Measurements from ENCODE around the gene ARG2.

The ARG2 gene

GRCh38 chr14:67650694-67651093 is 31.0 kb downstream of the ARG2 start:
- in situ Hi-C loops (cut with HindIII; ENCODE audit: low pct_unique_long_range_greater_than_20kb, low sequenced_read_pairs) = no loop called here
- DNase-seq (ENCODE audit: low read depth in 1 of 2, low spot score in 1 of 2) = no peak
- no peak for TF ChIP-seq JUND (IDR thresholded peaks at IDR 0.05; ENCODE audit: low read depth)

- in situ Hi-C loops (cut with HindIII; ENCODE audit: low pct_unique_long_range_greater_than_20kb, low sequenced_read_pairs) = no loop called here
- DNase-seq (ENCODE audit: low read depth in 1 of 2, low spot score in 1 of 2) = no peak
- TF ChIP-seq JUND (IDR thresholded peaks at IDR 0.05; ENCODE audit: low read depth) = no peak
These were observed 32.5 kb downstream of the ARG2 start for GRCh38 chr14:67652189-67652588.

GRCh38 chr14:67653651-67654280 is 34.0 kb downstream of the ARG2 start:
- no peak for TF ChIP-seq JUND (IDR thresholded peaks at IDR 0.05; ENCODE audit: low read depth)
- no peak for DNase-seq (ENCODE audit: low read depth in 1 of 2, low spot score in 1 of 2)
- in situ Hi-C loops (cut with HindIII; ENCODE audit: low pct_unique_long_range_greater_than_20kb, low sequenced_read_pairs) = no loop called here

- no peak for TF ChIP-seq JUND (IDR thresholded peaks at IDR 0.05; ENCODE audit: low read depth)
- in situ Hi-C loops (cut with HindIII; ENCODE audit: low pct_unique_long_range_greater_than_20kb, low sequenced_read_pairs) = no loop called here
- DNase-seq (ENCODE audit: low read depth in 1 of 2, low spot score in 1 of 2) = no peak
These were observed 43.9 kb downstream of the ARG2 start for GRCh38 chr14:67663633-67664032.

- no peak for TF ChIP-seq JUND (IDR thresholded peaks at IDR 0.05; ENCODE audit: low read depth)
- in situ Hi-C loops (cut with HindIII; ENCODE audit: low pct_unique_long_range_greater_than_20kb, low sequenced_read_pairs) = no loop called here
- no peak for DNase-seq (ENCODE audit: low read depth in 1 of 2, low spot score in 1 of 2)
These were observed 46.1 kb downstream of the ARG2 start for GRCh38 chr14:67665868-67666267.

GRCh38 chr14:67666750-67667449 is 47.2 kb downstream of the ARG2 start:
- TF ChIP-seq JUND (IDR thresholded peaks at IDR 0.05; ENCODE audit: low read depth) = no peak
- peak; percentile 31 to 75 for DNase-seq (ENCODE audit: low read depth in 1 of 2, low spot score in 1 of 2)
- in situ Hi-C loops (cut with HindIII; ENCODE audit: low pct_unique_long_range_greater_than_20kb, low sequenced_read_pairs) = no loop called here

- DNase-seq (ENCODE audit: low read depth in 1 of 2, low spot score in 1 of 2) = no peak
- in situ Hi-C loops (cut with HindIII; ENCODE audit: low pct_unique_long_range_greater_than_20kb, low sequenced_read_pairs) = no loop called here
- no peak for TF ChIP-seq JUND (IDR thresholded peaks at IDR 0.05; ENCODE audit: low read depth)
These were observed 48.8 kb downstream of the ARG2 start for GRCh38 chr14:67668559-67668958.

GRCh38 chr14:67673451-67673850 is 53.7 kb downstream of the ARG2 start:
- DNase-seq (ENCODE audit: low read depth in 1 of 2, low spot score in 1 of 2) = no peak
- in situ Hi-C loops (cut with HindIII; ENCODE audit: low pct_unique_long_range_greater_than_20kb, low sequenced_read_pairs) = no loop called here
- no peak for TF ChIP-seq JUND (IDR thresholded peaks at IDR 0.05; ENCODE audit: low read depth)

- peak; percentile 83 to 86 for DNase-seq (ENCODE audit: low read depth in 1 of 2, low spot score in 1 of 2)
- no peak for TF ChIP-seq JUND (IDR thresholded peaks at IDR 0.05; ENCODE audit: low read depth)
- in situ Hi-C loops (cut with HindIII; ENCODE audit: low pct_unique_long_range_greater_than_20kb, low sequenced_read_pairs) = no loop called here
These were observed 54.4 kb downstream of the ARG2 start for GRCh38 chr14:67674139-67674479.

- no peak for TF ChIP-seq JUND (IDR thresholded peaks at IDR 0.05; ENCODE audit: low read depth)
- in situ Hi-C loops (cut with HindIII; ENCODE audit: low pct_unique_long_range_greater_than_20kb, low sequenced_read_pairs) = no loop called here
- peak; percentile 80 to 86 for DNase-seq (ENCODE audit: low read depth in 1 of 2, low spot score in 1 of 2)
These were observed 54.9 kb downstream of the ARG2 start, which contains the start of gene VTI1B for GRCh38 chr14:67674480-67675218. TSS of gene VTI1B (minus strand) at chr14:67674632. CDS start at chr14:67674489, 143 bp downstream.

GRCh38 chr14:67675219-67675582 is 55.5 kb downstream of the ARG2 start:
- no peak for DNase-seq (ENCODE audit: low read depth in 1 of 2, low spot score in 1 of 2)
- in situ Hi-C loops (cut with HindIII; ENCODE audit: low pct_unique_long_range_greater_than_20kb, low sequenced_read_pairs) = no loop called here
- no peak for TF ChIP-seq JUND (IDR thresholded peaks at IDR 0.05; ENCODE audit: low read depth)

GRCh38 chr14:67679006-67679405 is 59.3 kb downstream of the ARG2 start:
- no peak for DNase-seq (ENCODE audit: low read depth in 1 of 2, low spot score in 1 of 2)
- TF ChIP-seq JUND (IDR thresholded peaks at IDR 0.05; ENCODE audit: low read depth) = no peak
- in situ Hi-C loops (cut with HindIII; ENCODE audit: low pct_unique_long_range_greater_than_20kb, low sequenced_read_pairs) = no loop called here

GRCh38 chr14:67680121-67680602 is 60.4 kb downstream of the ARG2 start:
- DNase-seq (ENCODE audit: low read depth in 1 of 2, low spot score in 1 of 2) = no peak
- in situ Hi-C loops (cut with HindIII; ENCODE audit: low pct_unique_long_range_greater_than_20kb, low sequenced_read_pairs) = no loop called here

More at GRCh38 chr14:67680121-67680602, 60.4 kb downstream of the ARG2 start:
- no peak for TF ChIP-seq JUND (IDR thresholded peaks at IDR 0.05; ENCODE audit: low read depth)

Measured in T47D (cell line).